DND-41 (cell line): Measurements from ENCODE around the gene RBAK.
"Not testable (repeated sequence)": the region's sequence is repeated elsewhere in the genome, so short reads cannot be mapped to it uniquely, and the experiment has no call there.

Experiments
- ATAC-seq: fragments of 200-7000 bp; cut with Tn5 transposase; 3 replicates; pipeline ENCODE4 v1.9.1; 2021; ENCODE audit warnings: low read depth; ENCODE audit not compliant: insufficient read depth
- DNase-seq: peaks from one replicate; pipeline ENCODE4 v3.0.0-alpha.2; 2020
- H2AFZ ChIP-seq: 2 replicates; pipeline ENCODE4 v1.6.0; 2012; ENCODE audit warnings: low read depth, low read length
- H3K27ac ChIP-seq: 2 replicates; pipeline ENCODE4 v1.5.1; 2012; ENCODE audit warnings: low read length, inconsistent platforms
- H3K27me3 ChIP-seq: fragments of 200-600 bp; sonication (generic); 2 replicates; pipeline ENCODE4 v1.6.0; 2012; ENCODE audit warnings: low read length, mild to moderate bottlenecking, inconsistent platforms; ENCODE audit not compliant: insufficient read depth, poor library complexity
- H3K36me3 ChIP-seq: 2 replicates; pipeline ENCODE4 v1.5.1; 2012; ENCODE audit warnings: low read length, inconsistent platforms; ENCODE audit not compliant: insufficient read depth
- H3K4me1 ChIP-seq: 2 replicates; pipeline ENCODE4 v1.5.1; 2012; ENCODE audit warnings: mild to moderate bottlenecking, low read length; ENCODE audit not compliant: insufficient read depth
- H3K4me2 ChIP-seq: 2 replicates; pipeline ENCODE4 v1.6.0; 2012; ENCODE audit warnings: mild to moderate bottlenecking, moderate library complexity, low read length, inconsistent platforms; ENCODE audit not compliant: insufficient read depth
- H3K4me3 ChIP-seq, 2 experiments: fragments of 200-600 bp in 1 of 2; shearing (Covaris generic) in 1 of 2; 2 replicates each; pipeline ENCODE4 v1.5.1; 2012 to 2016; ENCODE audit warnings: inconsistent platforms in 2 of 2, low read length in 2 of 2, mild to moderate bottlenecking in 2 of 2, low read depth in 1 of 2, moderate library complexity in 1 of 2
- H3K79me2 ChIP-seq: 2 replicates; pipeline ENCODE4 v1.6.0; 2012; ENCODE audit warnings: low read length, inconsistent platforms; ENCODE audit not compliant: insufficient read depth
- H3K9ac ChIP-seq: 2 replicates; pipeline ENCODE4 v1.6.0; 2012; ENCODE audit warnings: low read depth, mild to moderate bottlenecking, inconsistent platforms, low read length, moderate library complexity
- H3K9me3 ChIP-seq: 2 replicates; pipeline ENCODE4 v1.5.1; 2012; ENCODE audit warnings: low read length, moderate library complexity, mild to moderate bottlenecking, inconsistent platforms; ENCODE audit not compliant: insufficient read depth, severe bottlenecking
- H4K20me1 ChIP-seq: 2 replicates; pipeline ENCODE4 v1.6.0; 2012; ENCODE audit warnings: low read length; ENCODE audit not compliant: insufficient read depth
- CTCF ChIP-seq: IDR thresholded peaks from 2 replicates; pipeline ENCODE4 v1.5.1; 2012; ENCODE audit warnings: borderline replicate concordance, low read length, moderate library complexity, mild to moderate bottlenecking; ENCODE audit not compliant: poor library complexity, severe bottlenecking; ENCODE audit errors: extremely low read depth
- EZH2 ChIP-seq: IDR thresholded peaks from 3 replicates; pipeline ENCODE4 v1.6.1; 2012; ENCODE audit warnings: borderline replicate concordance, low read depth, mild to moderate bottlenecking, moderate library complexity, low read length, inconsistent platforms; ENCODE audit not compliant: severe bottlenecking

RBAK gene

GRCh38 chr7:5068521-5068920 lies 22.9 kb downstream of the RBAK start:
- peaks cover 34% of the 10 kb centered on the region for H3K36me3 ChIP-seq
- no peak overlapping the region for H3K4me3 ChIP-seq
- H3K9me3 ChIP-seq = peaks cover 45% of the 10 kb centered on the region

GRCh38 chr7:5070206-5070605 lies 24.5 kb downstream of the RBAK start:
- DNase-seq (no peak), ATAC-seq (no peak)
- Histone ChIP-seq H3K4me3 (no peak overlapping the region), H3K9ac (no peak overlapping the region), H3K27me3 (no peaks in the 10 kb centered on the region), H2AFZ (no peak overlapping the region), H3K79me2 (no peaks in the 10 kb centered on the region), H3K4me2 (no peak overlapping the region), H3K4me1 (no peaks in the 10 kb centered on the region), H4K20me1 (no peaks in the 10 kb centered on the region), H3K27ac (no peak overlapping the region), H3K9me3 (peaks cover 28% of the 10 kb centered on the region), H3K36me3 (peaks cover 17% of the 10 kb centered on the region)
- TF ChIP-seq EZH2 (no peak), CTCF (no peak)

More at GRCh38 chr7:5068521-5068920, 22.9 kb downstream of the RBAK start:
- no peaks in the 10 kb centered on the region for H3K27me3 ChIP-seq
- H3K27ac ChIP-seq = no peak overlapping the region
- H3K4me2 ChIP-seq = no peak overlapping the region
- TF ChIP-seq CTCF (no peak), EZH2 (no peak)
- no peaks in the 10 kb centered on the region for H3K79me2 ChIP-seq
- ATAC-seq = no peak
- no peaks in the 10 kb centered on the region for H4K20me1 ChIP-seq
- H2AFZ ChIP-seq = no peak overlapping the region
- no peaks in the 10 kb centered on the region for H3K4me1 ChIP-seq
- H3K9ac ChIP-seq = no peak overlapping the region
- DNase-seq = no peak

- ATAC-seq, H3K4me3 ChIP-seq, H4K20me1 ChIP-seq, H3K79me2 ChIP-seq, H3K9ac ChIP-seq, H3K4me1 ChIP-seq, H3K27me3 ChIP-seq, H3K27ac ChIP-seq, H3K9me3 ChIP-seq, H2AFZ ChIP-seq, H3K36me3 ChIP-seq, H3K4me2 ChIP-seq, DNase-seq: not testable (repeated sequence)
Observed at GRCh38 chr7:5075187-5075586, 29.5 kb downstream of the RBAK start.

GRCh38 chr7:5077740-5078139 lies 32.1 kb downstream of the RBAK start:
- Histone ChIP-seq H3K4me1 (peaks cover 6% of the 10 kb centered on the region), H3K27me3 (peaks cover 4% of the 10 kb centered on the region), H3K9me3 (no peaks in the 10 kb centered on the region), H2AFZ (peak overlapping the region; percentile 59), H3K9ac (no peak overlapping the region), H3K79me2 (no peaks in the 10 kb centered on the region), H4K20me1 (no peaks in the 10 kb centered on the region), H3K4me3 (no peak overlapping the region), H3K4me2 (peak overlapping the region; percentile 55; the same call in 1 of the 2 replicates), H3K36me3 (no peaks in the 10 kb centered on the region), H3K27ac (no peak overlapping the region)
- TF ChIP-seq CTCF = no peak
- no peak for TF ChIP-seq EZH2
- DNase-seq (no peak), ATAC-seq (peak; percentile 48; the same call in 2 of the 3 replicates)
